NB4 (cell line): ENCODE measurements around the gene YWHAE.
A peak's percentile ranks its signal among the peaks of the same experiment; 100 is the strongest.

ENCODE experiments used
- CTCF ChIP-seq: IDR thresholded peaks from one replicate; pipeline ENCODE4 v1.5.1; 2012; ENCODE audit warnings: low read depth, low read length
- MAX ChIP-seq: IDR thresholded peaks from 2 replicates; pipeline ENCODE4 v1.6.1; 2011; ENCODE audit warnings: low read depth, low read length

GRCh38 chr17:1398931-1399678 is 917 bp downstream of the YWHAE start:
- TF ChIP-seq CTCF (no peak), MAX (peak; percentile 4; the same call in 1 of the 2 replicates)
